ENCODE results near the gene DVL2.

The DVL2 gene

GRCh38 chr17:7219812-7220592 is 14.3 kb downstream of the DVL2 start, which contains the start of the genes ACADVL and DLG4:
Gene ACADVL, plus strand, starts transcription at chr17:7219938. Its CDS starts 47 bp downstream, at chr17:7219985.
Gene DLG4, minus strand, starts transcription at chr17:7219836.
- DNase-seq (ENCODE audit: low read depth in 2 of 2) = peak; percentile 55 to 63

- DNase-seq (ENCODE audit: low read depth in 2 of 2) = no peak
Observed at GRCh38 chr17:7219229-7219811, 15.0 kb downstream of the DVL2 start.

GRCh38 chr17:7218758-7219157 is 15.6 kb downstream of the DVL2 start:
- DNase-seq (ENCODE audit: low read depth in 2 of 2) = no peak

- no peak for DNase-seq (ENCODE audit: low read depth in 2 of 2)
Observed at GRCh38 chr17:7218166-7218565, 16.2 kb downstream of the DVL2 start.

- DNase-seq (ENCODE audit: low read depth in 2 of 2) = no peak
Observed at GRCh38 chr17:7217113-7217987, 17.0 kb downstream of the DVL2 start.

- DNase-seq (ENCODE audit: low read depth in 2 of 2) = no peak
Observed at GRCh38 chr17:7216242-7217112, 17.8 kb downstream of the DVL2 start.

- no peak for DNase-seq (ENCODE audit: low read depth in 2 of 2)
Observed at GRCh38 chr17:7215652-7216180, 18.6 kb downstream of the DVL2 start.

GRCh38 chr17:7215136-7215638 is 19.1 kb downstream of the DVL2 start:
- no peak for DNase-seq (ENCODE audit: low read depth in 2 of 2)

- peak; percentile 94 to 98 for DNase-seq (ENCODE audit: low read depth in 2 of 2)
Observed at GRCh38 chr17:7214300-7215135, 19.8 kb downstream of the DVL2 start.

GRCh38 chr17:7213895-7214299 is 20.4 kb downstream of the DVL2 start:
- no peak for DNase-seq (ENCODE audit: low read depth in 2 of 2)

GRCh38 chr17:7211491-7212273 is 22.6 kb downstream of the DVL2 start:
- no peak for DNase-seq (ENCODE audit: low read depth in 2 of 2)

GRCh38 chr17:7208754-7209460 is 25.4 kb downstream of the DVL2 start:
- no peak for DNase-seq (ENCODE audit: low read depth in 2 of 2)

GRCh38 chr17:7208027-7208571 is 26.2 kb downstream of the DVL2 start:
- DNase-seq (ENCODE audit: low read depth in 2 of 2) = no peak

- DNase-seq (ENCODE audit: low read depth in 2 of 2) = no peak
Observed at GRCh38 chr17:7207120-7208001, 27.0 kb downstream of the DVL2 start.

- no peak for DNase-seq (ENCODE audit: low read depth in 2 of 2)
Observed at GRCh38 chr17:7205561-7205960, 28.8 kb downstream of the DVL2 start.

GRCh38 chr17:7204828-7205461 is 29.4 kb downstream of the DVL2 start:
- peak; percentile 86 to 89 for DNase-seq (ENCODE audit: low read depth in 2 of 2)

GRCh38 chr17:7204336-7204735 is 30.0 kb downstream of the DVL2 start:
- DNase-seq (ENCODE audit: low read depth in 2 of 2) = no peak
